ENCODE results near the gene LYPD8.

The LYPD8 gene

DNA sequence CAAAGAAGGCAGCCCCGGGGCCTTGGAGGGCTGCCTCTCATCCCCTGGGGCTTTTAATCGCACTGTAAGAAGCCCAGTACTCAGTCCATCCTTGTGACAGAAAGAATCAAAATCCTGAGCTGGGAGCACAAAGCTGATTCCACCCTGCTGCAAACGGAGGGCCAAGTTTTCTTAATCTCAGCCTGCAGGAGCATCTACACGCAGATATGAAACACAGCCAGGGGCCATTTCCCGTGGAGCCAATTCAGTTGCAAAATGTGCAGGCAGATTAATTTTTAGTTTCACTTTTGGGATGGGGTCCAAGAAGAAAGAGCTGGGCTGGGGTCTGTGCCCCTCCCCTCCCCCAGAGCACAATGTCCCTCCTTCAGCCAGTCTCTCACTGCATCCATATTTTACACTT lies 4.4 kb downstream of the LYPD8 start:
- H3K27ac Mint-ChIP-seq = no peak overlapping the region
- H3K9me3 Mint-ChIP-seq = no peaks in the 10 kb centered on the region
- no peaks in the 10 kb centered on the region for H3K27me3 Mint-ChIP-seq
- peaks cover 14% of the 10 kb centered on the region for H3K4me1 Mint-ChIP-seq (ENCODE audit: low read depth)
- H3K36me3 Mint-ChIP-seq (ENCODE audit: low read depth) = no peaks in the 10 kb centered on the region
- H3K4me3 Mint-ChIP-seq = no peak overlapping the region
- no peak for DNase-seq

DNA sequence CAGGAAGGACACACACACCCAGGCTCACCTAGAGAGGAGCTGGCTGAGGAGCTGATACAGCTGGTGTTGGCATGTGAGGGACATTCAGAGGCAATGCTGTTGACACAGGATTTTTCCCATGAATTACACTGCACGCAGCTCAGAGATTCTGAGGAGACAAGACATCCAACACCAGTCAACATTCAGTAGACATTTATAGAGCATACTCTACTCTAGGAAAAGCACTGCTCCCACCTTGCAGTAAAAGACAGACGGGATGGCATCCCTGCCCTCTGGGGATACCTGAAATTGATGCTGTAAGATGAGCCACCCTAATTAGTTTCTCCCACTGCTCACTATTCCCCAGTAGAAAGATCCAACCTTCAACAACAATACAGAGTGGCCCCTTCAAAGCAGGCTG lies 5.1 kb downstream of the LYPD8 start:
- Mint-ChIP-seq H3K27ac (no peak overlapping the region), H3K27me3 (no peaks in the 10 kb centered on the region), H3K36me3 (ENCODE audit: low read depth) (no peaks in the 10 kb centered on the region), H3K4me3 (no peak overlapping the region), H3K9me3 (no peaks in the 10 kb centered on the region), H3K4me1 (ENCODE audit: low read depth) (peaks cover 14% of the 10 kb centered on the region)
- no peak for DNase-seq

DNA sequence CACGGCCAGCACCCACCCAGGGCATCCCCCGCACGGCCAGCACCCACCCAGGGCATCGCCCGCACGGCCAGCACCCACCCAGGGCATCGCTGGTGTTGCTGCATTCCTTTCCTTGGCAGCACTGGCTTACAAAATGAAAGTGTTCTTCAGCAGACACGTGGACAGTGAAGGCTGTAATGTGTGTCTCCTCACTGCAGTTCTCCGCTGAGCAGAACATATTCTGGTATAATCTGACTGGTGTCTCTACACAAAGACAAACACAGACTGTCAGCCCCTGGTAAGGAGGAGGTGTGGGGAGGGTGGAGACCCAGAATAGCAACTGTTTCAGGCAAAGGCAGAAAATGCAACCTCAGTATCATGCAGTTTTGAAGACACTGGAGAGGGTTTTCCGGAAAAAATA lies 7.3 kb downstream of the LYPD8 start:
- H3K36me3 Mint-ChIP-seq (ENCODE audit: low read depth) = no peaks in the 10 kb centered on the region
- H3K4me3 Mint-ChIP-seq = no peak overlapping the region
- DNase-seq = no peak
- H3K27ac Mint-ChIP-seq = no peak overlapping the region
- no peaks in the 10 kb centered on the region for H3K9me3 Mint-ChIP-seq
- no peaks in the 10 kb centered on the region for H3K27me3 Mint-ChIP-seq
- peaks cover 14% of the 10 kb centered on the region for H3K4me1 Mint-ChIP-seq (ENCODE audit: low read depth)

DNA sequence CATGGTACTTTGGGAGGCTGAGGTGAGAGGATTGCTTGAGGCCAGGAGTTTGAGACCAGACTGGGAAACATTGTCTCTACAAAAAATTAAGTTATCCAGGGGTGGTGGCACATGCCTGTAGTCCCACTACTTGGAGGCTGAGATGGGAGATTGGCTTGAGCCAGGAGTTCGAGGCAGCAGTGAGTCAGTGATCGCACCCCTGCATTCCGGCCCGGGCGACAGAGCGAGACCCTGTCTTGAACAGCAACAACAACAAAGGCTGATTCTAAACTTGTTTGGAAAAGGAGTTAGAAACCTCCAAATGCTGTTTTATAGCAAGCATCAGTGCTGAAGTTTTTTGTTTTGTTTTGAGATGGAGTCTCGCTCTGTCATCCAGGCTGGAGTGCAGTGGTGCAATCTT lies 14.7 kb downstream of the LYPD8 start:
- Mint-ChIP-seq H3K27ac (no peak overlapping the region), H3K36me3 (ENCODE audit: low read depth) (no peaks in the 10 kb centered on the region), H3K4me3 (no peak overlapping the region), H3K27me3 (peaks cover 12% of the 10 kb centered on the region), H3K9me3 (no peaks in the 10 kb centered on the region), H3K4me1 (ENCODE audit: low read depth) (no peaks in the 10 kb centered on the region)
- DNase-seq = no peak

DNA sequence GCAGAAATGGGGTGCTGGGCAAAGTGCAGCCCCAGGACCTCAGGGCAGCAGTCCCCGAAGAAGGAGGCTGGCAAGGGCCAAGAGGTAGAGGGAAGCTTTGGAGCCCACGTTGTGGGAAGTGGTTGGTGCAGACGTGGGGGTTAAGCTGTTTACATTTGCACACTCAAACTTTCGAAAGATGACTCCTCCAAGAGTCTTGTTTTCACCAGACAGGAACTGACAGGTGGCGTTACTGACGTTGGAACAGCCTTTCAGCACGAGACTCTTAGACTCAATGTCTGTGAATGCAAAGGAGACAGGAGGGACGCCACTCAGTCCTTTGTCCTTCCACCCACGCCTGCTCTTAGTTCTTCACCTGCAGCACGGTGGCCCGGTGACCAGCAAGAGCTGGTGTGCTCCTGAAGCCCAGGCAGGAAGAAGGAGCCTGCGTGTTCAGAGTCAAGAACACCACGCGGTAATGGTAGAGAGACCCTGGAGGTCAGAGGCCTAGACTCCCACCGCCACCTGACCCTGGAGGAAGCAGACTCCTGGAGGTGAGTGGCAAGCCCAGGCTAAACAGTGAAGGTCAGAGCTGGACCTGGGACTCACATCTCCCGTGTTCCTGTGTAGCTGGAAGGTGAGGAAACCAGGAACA lies 15.9 kb downstream of the LYPD8 start:
- Mint-ChIP-seq H3K36me3 (ENCODE audit: low read depth) (no peaks in the 10 kb centered on the region), H3K27me3 (peaks cover 17% of the 10 kb centered on the region), H3K27ac (no peak overlapping the region), H3K4me1 (ENCODE audit: low read depth) (no peaks in the 10 kb centered on the region), H3K9me3 (peaks cover 5% of the 10 kb centered on the region), H3K4me3 (no peak overlapping the region)
- no peak for DNase-seq

DNA sequence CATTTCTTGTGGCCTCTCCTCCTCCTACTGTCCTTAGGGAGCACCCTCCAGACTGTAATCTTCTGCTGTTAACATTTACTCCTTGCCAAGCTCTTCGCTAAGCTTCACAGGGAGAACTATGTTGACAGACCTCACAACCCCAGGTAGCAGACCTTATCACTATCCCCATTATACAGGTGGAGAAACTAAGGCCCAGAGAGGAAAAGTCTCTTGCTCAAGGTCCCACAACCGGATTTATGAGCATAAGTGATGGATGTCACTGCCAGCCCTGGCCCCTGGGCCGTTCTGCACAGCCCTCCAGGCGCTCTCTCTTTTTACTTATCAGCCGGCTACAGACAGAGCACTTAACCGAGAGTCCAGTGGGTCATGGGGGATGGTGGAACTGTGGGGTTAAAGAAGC lies 18.1 kb downstream of the LYPD8 start:
- DNase-seq = no peak
- Mint-ChIP-seq H3K4me1 (ENCODE audit: low read depth) (no peaks in the 10 kb centered on the region), H3K9me3 (peaks cover 5% of the 10 kb centered on the region), H3K36me3 (ENCODE audit: low read depth) (no peaks in the 10 kb centered on the region), H3K27me3 (peaks cover 17% of the 10 kb centered on the region), H3K27ac (no peak overlapping the region), H3K4me3 (no peak overlapping the region)

DNA sequence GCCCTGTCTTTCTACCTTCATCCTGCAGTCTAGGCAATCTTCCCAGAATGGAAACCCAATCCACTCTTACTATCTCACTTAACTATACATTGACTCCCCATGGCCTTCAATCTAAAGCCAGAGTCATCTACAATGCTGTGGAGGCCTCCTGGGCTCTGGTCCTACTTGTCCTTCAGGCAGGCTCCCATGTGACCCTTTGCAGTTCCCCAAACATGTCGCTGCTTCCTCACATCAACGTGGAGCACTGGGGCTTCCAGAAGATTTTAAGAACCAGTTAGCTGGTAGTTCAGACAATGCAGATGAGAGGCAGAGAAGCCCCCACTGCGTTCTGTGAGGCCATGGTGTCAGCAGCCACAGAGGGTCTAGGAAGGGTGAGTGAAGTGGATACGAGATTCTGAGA lies 18.6 kb downstream of the LYPD8 start:
- Mint-ChIP-seq H3K9me3 (peaks cover 5% of the 10 kb centered on the region), H3K4me3 (no peak overlapping the region), H3K27me3 (peaks cover 17% of the 10 kb centered on the region), H3K27ac (no peak overlapping the region), H3K4me1 (ENCODE audit: low read depth) (no peaks in the 10 kb centered on the region), H3K36me3 (ENCODE audit: low read depth) (no peaks in the 10 kb centered on the region)
- no peak for DNase-seq

DNA sequence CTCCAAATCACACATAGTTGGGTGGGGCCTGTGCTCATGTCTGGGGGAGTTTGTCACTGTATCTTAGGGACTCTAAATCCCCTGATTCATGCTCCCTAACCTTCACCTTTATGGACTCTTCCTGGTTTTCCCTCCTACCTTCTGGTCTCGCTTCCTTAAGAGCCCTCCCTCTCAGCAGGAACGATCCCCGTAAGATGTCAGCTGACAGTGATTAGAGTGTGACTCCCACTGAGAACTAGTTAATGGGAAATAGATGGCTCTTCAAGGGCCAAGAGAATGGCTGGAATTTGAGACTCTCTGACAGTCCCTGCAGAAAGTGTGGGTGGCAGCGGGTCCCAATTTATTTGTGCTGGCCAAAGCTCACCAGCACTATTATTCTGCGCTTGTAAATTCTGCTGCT lies 22.0 kb downstream of the LYPD8 start:
- H3K4me1 Mint-ChIP-seq (ENCODE audit: low read depth) = no peaks in the 10 kb centered on the region
- H3K27me3 Mint-ChIP-seq = peaks cover 15% of the 10 kb centered on the region
- no peak overlapping the region for H3K27ac Mint-ChIP-seq
- peaks cover 5% of the 10 kb centered on the region for H3K9me3 Mint-ChIP-seq
- no peak overlapping the region for H3K4me3 Mint-ChIP-seq
- H3K36me3 Mint-ChIP-seq (ENCODE audit: low read depth) = no peaks in the 10 kb centered on the region
- no peak for DNase-seq

DNA sequence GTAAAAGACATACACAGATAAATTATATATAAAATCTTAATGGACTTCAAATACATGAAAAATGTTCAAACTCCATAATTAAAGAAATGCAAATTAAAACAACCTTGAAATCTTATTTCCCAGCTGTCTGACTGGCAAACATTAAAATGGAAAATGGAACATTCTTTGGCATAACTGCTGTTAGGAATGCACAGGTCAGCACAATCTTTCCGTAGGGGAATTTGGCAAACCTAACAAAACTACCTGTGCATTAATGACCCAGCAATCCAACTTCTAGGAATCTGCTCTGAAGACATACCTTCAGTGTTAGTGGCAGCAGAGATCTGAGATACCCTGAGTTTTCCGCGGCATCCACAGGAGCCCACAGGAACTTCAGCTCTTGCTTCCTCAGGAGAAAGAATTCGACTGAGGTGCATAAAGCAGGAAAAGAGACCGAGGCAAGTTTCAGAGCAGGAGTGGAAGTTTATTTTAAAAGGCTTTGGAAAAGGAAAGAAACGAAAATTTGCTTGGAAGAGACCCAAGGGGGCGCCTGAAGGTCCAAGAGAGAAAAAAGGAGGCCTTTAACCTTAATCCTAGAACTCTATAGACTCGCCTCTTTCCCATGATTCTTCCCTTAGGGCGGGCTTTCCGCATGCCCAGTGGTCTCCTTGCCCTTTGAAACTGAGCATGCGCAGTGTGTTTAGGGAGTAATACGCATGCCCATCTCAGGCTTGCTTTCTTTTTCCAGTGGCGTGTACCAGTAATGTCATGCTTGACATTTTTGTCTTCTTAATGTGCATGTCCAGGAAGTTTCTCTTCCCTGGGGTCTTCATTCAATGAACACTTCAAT lies 24.8 kb downstream of the LYPD8 start:
- no peak for DNase-seq
- peaks cover 5% of the 10 kb centered on the region for H3K27me3 Mint-ChIP-seq
- H3K27ac Mint-ChIP-seq = no peak overlapping the region
- peaks cover 5% of the 10 kb centered on the region for H3K9me3 Mint-ChIP-seq
- no peaks in the 10 kb centered on the region for H3K36me3 Mint-ChIP-seq (ENCODE audit: low read depth)
- no peak overlapping the region for H3K4me3 Mint-ChIP-seq
- H3K4me1 Mint-ChIP-seq (ENCODE audit: low read depth) = no peaks in the 10 kb centered on the region

DNA sequence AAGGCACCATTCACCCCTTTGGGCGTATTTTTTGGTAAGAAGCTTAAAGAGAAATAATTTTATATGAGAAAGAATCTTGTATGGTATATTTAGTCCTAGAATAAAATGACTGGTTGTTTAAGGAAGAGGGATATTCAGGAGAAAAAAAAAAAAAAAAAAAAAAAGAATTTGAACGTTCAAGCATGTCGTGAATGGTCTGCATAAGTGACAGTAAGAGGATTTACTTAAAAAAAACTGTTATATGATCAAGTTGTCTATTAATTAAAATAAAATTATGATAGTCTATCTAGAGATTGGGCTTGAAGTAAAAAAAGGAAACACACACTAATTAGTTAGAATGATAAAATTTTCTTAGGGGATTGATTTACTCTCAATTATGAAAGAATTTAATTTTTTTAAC lies 41.3 kb downstream of the LYPD8 start:
- Mint-ChIP-seq H3K36me3 (ENCODE audit: low read depth) (no peaks in the 10 kb centered on the region), H3K4me1 (ENCODE audit: low read depth) (no peaks in the 10 kb centered on the region), H3K27me3 (peaks cover 23% of the 10 kb centered on the region), H3K27ac (no peak overlapping the region), H3K4me3 (no peak overlapping the region), H3K9me3 (peaks cover 14% of the 10 kb centered on the region)
- no peak for DNase-seq

DNA sequence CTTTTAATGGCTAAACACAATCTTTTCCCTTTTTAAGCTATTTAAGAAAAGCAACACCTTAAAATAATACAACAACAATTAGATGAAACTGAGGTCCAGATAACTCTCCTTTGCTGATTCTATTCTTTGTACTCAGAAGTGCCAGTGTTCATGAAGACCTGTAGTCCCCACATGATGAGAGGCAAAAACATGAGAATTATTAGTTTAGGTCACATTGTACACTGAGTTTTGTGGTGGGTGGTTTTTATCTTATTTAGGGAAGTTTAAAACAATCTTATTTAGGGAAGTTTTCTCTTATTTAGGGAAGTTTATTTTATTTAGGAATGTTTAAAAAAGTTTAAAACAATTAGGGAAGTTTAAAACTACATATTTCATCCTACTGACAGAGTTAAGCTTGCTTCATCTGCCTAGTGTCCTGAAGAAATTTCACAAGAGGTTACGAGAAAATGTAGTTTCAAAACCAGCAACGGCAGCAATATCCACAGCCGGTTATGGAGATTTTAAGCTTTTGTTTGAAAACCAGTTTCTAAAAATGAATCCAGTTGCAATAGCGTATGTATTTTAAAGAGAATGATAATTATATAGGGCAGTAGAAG lies 45.2 kb downstream of the LYPD8 start:
- Mint-ChIP-seq H3K27me3 (peaks cover 30% of the 10 kb centered on the region), H3K9me3 (peaks cover 11% of the 10 kb centered on the region), H3K36me3 (ENCODE audit: low read depth) (no peaks in the 10 kb centered on the region), H3K4me3 (no peak overlapping the region), H3K4me1 (ENCODE audit: low read depth) (no peaks in the 10 kb centered on the region), H3K27ac (no peak overlapping the region)
- no peak for DNase-seq

DNA sequence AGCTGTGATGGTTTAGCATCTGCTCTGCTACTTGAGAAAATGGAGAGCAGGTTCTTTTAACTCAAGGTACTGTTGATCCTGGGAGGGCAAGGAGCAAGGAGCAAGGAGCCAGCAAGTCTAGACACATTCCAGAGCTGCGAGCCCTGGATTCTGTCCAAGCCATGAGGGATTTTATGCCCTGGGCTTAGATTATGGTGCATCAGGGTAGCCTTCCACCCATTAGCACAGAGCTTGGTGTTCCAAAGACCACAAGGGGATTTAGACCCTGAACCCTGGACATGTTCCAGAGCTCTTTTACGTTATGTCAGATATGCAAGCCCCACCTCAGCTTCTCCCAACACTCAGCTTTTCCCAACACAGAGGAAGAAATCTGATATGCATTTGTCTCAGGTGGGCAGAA lies 51.0 kb downstream of the LYPD8 start:
- H3K4me1 Mint-ChIP-seq (ENCODE audit: low read depth) = no peaks in the 10 kb centered on the region
- H3K27me3 Mint-ChIP-seq = peaks cover 13% of the 10 kb centered on the region
- H3K27ac Mint-ChIP-seq = no peak overlapping the region
- H3K9me3 Mint-ChIP-seq = no peaks in the 10 kb centered on the region
- no peak overlapping the region for H3K4me3 Mint-ChIP-seq
- DNase-seq = no peak
- no peaks in the 10 kb centered on the region for H3K36me3 Mint-ChIP-seq (ENCODE audit: low read depth)

DNA sequence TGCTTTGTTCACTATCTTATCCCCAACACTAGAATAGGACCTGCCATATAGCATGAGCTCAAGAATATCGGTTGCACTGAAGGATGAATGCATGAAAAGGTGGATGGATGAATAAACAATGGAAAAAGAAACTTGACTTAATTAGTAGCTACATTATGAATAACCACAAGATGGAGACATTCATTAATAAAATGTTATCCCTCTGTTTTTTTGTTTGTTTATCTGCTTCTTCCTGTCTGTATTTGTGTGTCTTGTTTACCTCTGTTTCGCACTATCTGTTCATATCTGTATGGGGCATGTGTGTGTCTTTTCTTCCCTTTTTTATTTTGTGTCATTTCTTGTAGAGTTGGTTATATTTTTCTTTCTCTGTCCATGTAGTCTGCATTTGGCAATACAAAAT lies 51.9 kb downstream of the LYPD8 start:
- Mint-ChIP-seq H3K27me3 (peaks cover 12% of the 10 kb centered on the region), H3K9me3 (no peaks in the 10 kb centered on the region), H3K4me3 (no peak overlapping the region), H3K36me3 (ENCODE audit: low read depth) (no peaks in the 10 kb centered on the region), H3K27ac (no peak overlapping the region), H3K4me1 (ENCODE audit: low read depth) (no peaks in the 10 kb centered on the region)
- DNase-seq = no peak

DNA sequence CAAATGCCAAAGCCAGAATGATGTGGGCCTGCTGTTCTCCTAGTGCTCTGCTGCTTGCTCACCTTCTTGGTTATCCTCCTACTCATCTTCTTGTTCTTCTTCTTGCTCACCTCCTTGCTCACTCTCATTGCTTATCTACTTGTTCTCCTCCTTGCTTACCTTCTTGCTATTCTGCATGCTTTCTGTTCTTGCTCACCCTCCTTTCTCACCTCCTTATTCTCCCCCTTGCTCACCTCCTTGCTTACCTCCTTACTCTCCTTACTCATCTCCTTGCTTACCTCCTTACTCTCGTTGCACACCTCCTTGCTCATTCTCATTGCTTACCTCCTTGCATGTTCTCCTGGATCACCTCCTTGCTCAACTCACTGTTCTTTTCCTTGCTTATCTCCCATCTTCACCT lies 52.8 kb downstream of the LYPD8 start, which contains the start of gene OR14I1:
Gene OR14I1 (minus strand): TSS at position 53 of the 400 bp plus-strand sequence.
- no peak for DNase-seq
- H3K4me1 Mint-ChIP-seq (ENCODE audit: low read depth) = no peaks in the 10 kb centered on the region
- H3K36me3 Mint-ChIP-seq (ENCODE audit: low read depth) = no peaks in the 10 kb centered on the region
- H3K27me3 Mint-ChIP-seq = peaks cover 7% of the 10 kb centered on the region
- H3K27ac Mint-ChIP-seq = no peak within 1 kb of the TSS
- H3K4me3 Mint-ChIP-seq = no peak within 1 kb of the TSS
- no peaks in the 10 kb centered on the region for H3K9me3 Mint-ChIP-seq

DNA sequence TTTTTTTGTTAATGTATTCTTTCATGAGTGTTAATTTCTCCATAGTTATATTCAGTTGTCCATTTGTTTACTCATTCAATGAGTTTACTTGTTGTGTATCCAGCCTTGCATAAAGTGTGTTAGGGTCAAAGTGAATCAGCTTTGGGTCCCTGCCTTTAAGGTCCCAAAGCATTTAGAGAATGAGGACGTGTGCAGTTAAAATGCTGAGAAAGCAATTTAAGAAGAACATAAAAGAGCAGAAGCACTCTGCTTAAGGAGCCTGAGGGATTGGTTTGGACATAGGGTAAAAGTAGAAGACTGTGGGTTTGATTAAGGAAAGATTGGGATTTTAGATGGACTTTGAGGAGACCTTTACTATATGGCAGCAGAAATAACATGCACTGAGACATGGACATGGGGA lies 56.5 kb downstream of the LYPD8 start:
- no peaks in the 10 kb centered on the region for H3K4me1 Mint-ChIP-seq (ENCODE audit: low read depth)
- H3K27ac Mint-ChIP-seq = no peak overlapping the region
- H3K36me3 Mint-ChIP-seq (ENCODE audit: low read depth) = no peaks in the 10 kb centered on the region
- H3K9me3 Mint-ChIP-seq = no peaks in the 10 kb centered on the region
- H3K4me3 Mint-ChIP-seq = no peak overlapping the region
- DNase-seq = no peak
- H3K27me3 Mint-ChIP-seq = peaks cover 18% of the 10 kb centered on the region
